NCI-H2196 treated with DMSO at 0.1 percent for 48 hours (cell line): ENCODE data around the gene F5.
"Not testable (repeated sequence)": the region's sequence is repeated elsewhere in the genome, so short reads cannot be mapped to it uniquely, and the experiment has no call there.

Experiments used
- DNase-seq: peaks from one replicate; lab custom pipeline; 2025; ENCODE audit not compliant: unreplicated experiment; lab: John Stamatoyannopoulos, UW

Gene F5

GRCh38 chr1:169546087-169546995, 39.9 kb downstream of the F5 start:
- peak; percentile 51 for DNase-seq

GRCh38 chr1:169545472-169545871, 40.8 kb downstream of the F5 start:
- no peak for DNase-seq

- DNase-seq, result no peak
Measured at GRCh38 chr1:169538998-169539871, 47.0 kb downstream of the F5 start.

- no peak for DNase-seq
Measured at GRCh38 chr1:169534653-169535052, 51.6 kb downstream of the F5 start.

- DNase-seq, result not testable (repeated sequence)
Measured at GRCh38 chr1:169533528-169534190, 52.6 kb downstream of the F5 start.

GRCh38 chr1:169530448-169530847, 55.8 kb downstream of the F5 start:
- DNase-seq, result no peak

- DNase-seq, result peak; percentile 57
Measured at GRCh38 chr1:169529068-169529642, 57.1 kb downstream of the F5 start.

GRCh38 chr1:169528215-169529067, 57.8 kb downstream of the F5 start:
- DNase-seq, result no peak

GRCh38 chr1:169527451-169528214, 58.6 kb downstream of the F5 start:
- no peak for DNase-seq

- DNase-seq, result no peak
Measured at GRCh38 chr1:169527001-169527400, 59.3 kb downstream of the F5 start.

GRCh38 chr1:169526120-169526832, 60.0 kb downstream of the F5 start:
- no peak for DNase-seq

- DNase-seq, result no peak
Measured at GRCh38 chr1:169525391-169525790, 60.9 kb downstream of the F5 start.

GRCh38 chr1:169523904-169524303, 62.4 kb downstream of the F5 start:
- no peak for DNase-seq

- DNase-seq, result no peak
Measured at GRCh38 chr1:169521226-169521625, 65.1 kb downstream of the F5 start.

GRCh38 chr1:169517558-169518186, 68.6 kb downstream of the F5 start:
- DNase-seq, result no peak

- DNase-seq, result no peak
Measured at GRCh38 chr1:169515641-169516040, 70.6 kb downstream of the F5 start.

GRCh38 chr1:169514566-169515270, 71.6 kb downstream of the F5 start:
- DNase-seq, result no peak

GRCh38 chr1:169513208-169513607, 73.1 kb downstream of the F5 start:
- DNase-seq, result no peak
